ENCODE results near the gene RBM47.
"Not testable (repeated sequence)": the region's sequence is repeated elsewhere in the genome, so short reads cannot be mapped to it uniquely, and the experiment has no call there.

Gene RBM47

GRCh38 chr4:40418430-40419230, 211.0 kb downstream of the RBM47 start:
- no peak for DNase-seq (ENCODE audit: low read depth in 1 of 2, low spot score in 1 of 2)

GRCh38 chr4:40417941-40418340, 211.7 kb downstream of the RBM47 start:
- no peak for DNase-seq (ENCODE audit: low read depth in 1 of 2, low spot score in 1 of 2)

GRCh38 chr4:40414673-40415072, 215.0 kb downstream of the RBM47 start:
- DNase-seq (ENCODE audit: low read depth in 1 of 2, low spot score in 1 of 2), result no peak

- DNase-seq (ENCODE audit: low read depth in 1 of 2, low spot score in 1 of 2), result no peak
Observed at GRCh38 chr4:40412866-40413795, 216.5 kb downstream of the RBM47 start.

GRCh38 chr4:40412388-40412787, 217.3 kb downstream of the RBM47 start:
- DNase-seq (ENCODE audit: low read depth in 1 of 2, low spot score in 1 of 2), result no peak

- no peak for DNase-seq (ENCODE audit: low read depth in 1 of 2, low spot score in 1 of 2)
Observed at GRCh38 chr4:40409835-40410234, 219.8 kb downstream of the RBM47 start.

GRCh38 chr4:40407468-40407867, 222.2 kb downstream of the RBM47 start:
- DNase-seq (ENCODE audit: low read depth in 1 of 2, low spot score in 1 of 2), result not testable (repeated sequence)

- DNase-seq (ENCODE audit: low read depth in 1 of 2, low spot score in 1 of 2), result no peak
Observed at GRCh38 chr4:40406340-40406739, 223.3 kb downstream of the RBM47 start.

GRCh38 chr4:40405193-40405592, 224.5 kb downstream of the RBM47 start:
- no peak for DNase-seq (ENCODE audit: low read depth in 1 of 2, low spot score in 1 of 2)

- DNase-seq (ENCODE audit: low read depth in 1 of 2, low spot score in 1 of 2), result no peak
Observed at GRCh38 chr4:40403081-40403480, 226.6 kb downstream of the RBM47 start.

- DNase-seq (ENCODE audit: low read depth in 1 of 2, low spot score in 1 of 2), result no peak
Observed at GRCh38 chr4:40402556-40402955, 227.1 kb downstream of the RBM47 start.

GRCh38 chr4:40401631-40402030, 228.0 kb downstream of the RBM47 start:
- DNase-seq (ENCODE audit: low read depth in 1 of 2, low spot score in 1 of 2), result no peak

- no peak for DNase-seq (ENCODE audit: low read depth in 1 of 2, low spot score in 1 of 2)
Observed at GRCh38 chr4:40401096-40401495, 228.6 kb downstream of the RBM47 start.

- DNase-seq (ENCODE audit: low read depth in 1 of 2, low spot score in 1 of 2), result no peak
Observed at GRCh38 chr4:40399578-40399977, 230.1 kb downstream of the RBM47 start.

GRCh38 chr4:40395908-40396793, 233.5 kb downstream of the RBM47 start:
- no peak for DNase-seq (ENCODE audit: low read depth in 1 of 2, low spot score in 1 of 2)

- no peak for DNase-seq (ENCODE audit: low read depth in 1 of 2, low spot score in 1 of 2)
Observed at GRCh38 chr4:40395166-40395900, 234.3 kb downstream of the RBM47 start.

GRCh38 chr4:40394236-40394635, 235.4 kb downstream of the RBM47 start:
- DNase-seq (ENCODE audit: low read depth in 1 of 2, low spot score in 1 of 2), result no peak

- DNase-seq (ENCODE audit: low read depth in 1 of 2, low spot score in 1 of 2), result not testable (repeated sequence)
Observed at GRCh38 chr4:40392241-40392640, 237.4 kb downstream of the RBM47 start.

- DNase-seq (ENCODE audit: low read depth in 1 of 2, low spot score in 1 of 2), result no peak
Observed at GRCh38 chr4:40389986-40390385, 239.7 kb downstream of the RBM47 start.

GRCh38 chr4:40388239-40388638, 241.4 kb downstream of the RBM47 start:
- no peak for DNase-seq (ENCODE audit: low read depth in 1 of 2, low spot score in 1 of 2)
